ENCODE results near the gene KRT82. TPM values are rescaled to one million over a fixed set of nuclear protein-coding genes. Genes with fewer than 3 reads are reported as not detected.

The KRT82 gene
- total and polyA plus RNA-seq, 2 of the 8 experiments (the other 6 are each of a cell fraction or from before 2014, with no cell fraction given), result not detected

- no peak overlapping the region for H2BK15ac ChIP-seq (ENCODE audit: low read length)
- H3K9ac ChIP-seq (replicated peaks in 1 of 4; ENCODE audit: extremely low read depth in 1 of 4, low read depth in 3 of 4, low read length in 3 of 4), result no peak overlapping the region
- no peak overlapping the region for H2BK120ac ChIP-seq (replicated peaks; ENCODE audit: low read depth, low read length)
- no peaks in the 10 kb centered on the region for H4K20me1 ChIP-seq (replicated peaks in 1 of 2; ENCODE audit: control insufficient read depth in 1 of 2, insufficient read depth in 2 of 2, low read length in 2 of 2)
- no peak overlapping the region for H3K4ac ChIP-seq (replicated peaks; ENCODE audit: insufficient read length, low read depth, low read length)
- no peak overlapping the region for H2BK20ac ChIP-seq (ENCODE audit: low read length)
- H3K79me1 ChIP-seq (ENCODE audit: low read depth, low read length), result no peaks in the 10 kb centered on the region
- no peak overlapping the region for H3K56ac ChIP-seq (replicated peaks; ENCODE audit: insufficient read length, low read depth, low read length)
- H3K27me3 ChIP-seq (replicated peaks in 1 of 4; ENCODE audit: control insufficient read depth in 3 of 4, extremely low read depth in 1 of 4, insufficient read depth in 3 of 4, low read length in 3 of 4), result no peaks in the 10 kb centered on the region; a peak in 1 of 7 replicates
- peaks cover 0 to 5% (median under 1%) of the 10 kb centered on the region in 4 experiments; a peak in 1 of 7 replicates for H3K4me1 ChIP-seq (replicated peaks in 1 of 4; ENCODE audit: control insufficient read depth in 3 of 4, insufficient read depth in 4 of 4, low read length in 3 of 4)
- H3K4me2 ChIP-seq (ENCODE audit: insufficient read depth in 1 of 2, low read depth in 2 of 2, low read length in 2 of 2), result no peak overlapping the region
- no peak overlapping the region for H2AK5ac ChIP-seq (ENCODE audit: low read depth, low read length)
- peaks cover 3% of the 10 kb centered on the region; the same call in 1 of the 2 replicates for H3K23me2 ChIP-seq (ENCODE audit: low read depth, low read length)
- H3K9me3 ChIP-seq (ENCODE audit: insufficient read depth in 2 of 2, low read depth in 1 of 2, low read length in 1 of 2), result no peaks in the 10 kb centered on the region
- H3K23ac ChIP-seq (ENCODE audit: insufficient read length), result no peak overlapping the region
- no peak overlapping the region for H4K5ac ChIP-seq (ENCODE audit: insufficient read length, low read depth, low read length)
- no peaks in the 10 kb centered on the region for H3K79me2 ChIP-seq (ENCODE audit: control insufficient read depth in 1 of 2, insufficient read depth in 2 of 2, low read length in 2 of 2)
- H3K4me3 ChIP-seq (ENCODE audit: extremely low read depth in 1 of 4, insufficient read depth in 2 of 4, low read depth in 3 of 4, low read length in 4 of 4), result no peak overlapping the region
- no peak overlapping the region for H2AFZ ChIP-seq (ENCODE audit: low read length)
- H4K8ac ChIP-seq (ENCODE audit: extremely low read depth, insufficient read depth, low read length), result no peak overlapping the region
- CTCF ChIA-PET (ENCODE audit: partially characterized antibody), result interaction anchor here (0.5 to 3.1 kb wide), 20 partner anchors 11 to 771 kb away, joined by 3 to 15 read pairs (median 3); no protein-coding TSS in a partner anchor
- no peak overlapping the region for H3K14ac ChIP-seq (ENCODE audit: insufficient read length)
- no peak overlapping the region for H3K27ac ChIP-seq (ENCODE audit: low read depth, low read length)
- H2BK12ac ChIP-seq (ENCODE audit: low read depth, low read length), result no peak overlapping the region
- no peak overlapping the region for H3K18ac ChIP-seq (ENCODE audit: extremely low read depth, low read length)
- H3K36me3 ChIP-seq (ENCODE audit: control insufficient read depth in 2 of 4, insufficient read depth in 4 of 4, low read length in 3 of 4), result no peaks in the 10 kb centered on the region
- POLR2A ChIA-PET (ENCODE audit: partially characterized antibody), result no interaction called here
- WGBS, 2 experiments (ENCODE audit: extremely low coverage in 1 of 2, insufficient coverage in 1 of 2, insufficient read length in 1 of 2, insufficient replicate concordance in 2 of 2, low coverage in 1 of 2, low lambda C conversion rate in 2 of 2, missing lambda C conversion rate in 1 of 2), result 88% methylated on average over 4 of the region's 4 CpGs; no CpG with 5 or more reads in 1 of the 2 experiments
- H4K91ac ChIP-seq (replicated peaks; ENCODE audit: insufficient read length, low read length), result no peak overlapping the region
- DNase-seq (ENCODE audit: low read depth in 1 of 2, low spot score in 2 of 2) (no peak), FAIRE-seq (no peak)
- H2BK5ac ChIP-seq (ENCODE audit: low read depth, low read length), result no peak overlapping the region
- TF ChIP-seq GABPA (IDR thresholded peaks at IDR 0.05; ENCODE audit: borderline replicate concordance, insufficient read depth, low read length), result no peak
- no peak for TF ChIP-seq CTBP2 (IDR thresholded peaks at IDR 0.05; ENCODE audit: borderline replicate concordance, insufficient read depth, insufficient read length, low read length)
- TF ChIP-seq ATF3 (IDR thresholded peaks at IDR 0.05; ENCODE audit: insufficient read depth, low read depth, low read length), result no peak
- TF ChIP-seq CBX8 (IDR thresholded peaks at IDR 0.05; ENCODE audit: borderline replicate concordance, low read depth, low read length), result no peak
- TF ChIP-seq RAD21 (IDR thresholded peaks at IDR 0.05 in 1 of 2, conservative IDR thresholded peaks at IDR 0.05 in 1 of 2; ENCODE audit: low read depth in 2 of 2, low read length in 2 of 2), result no peak
- no peak for TF ChIP-seq SP1 (IDR thresholded peaks at IDR 0.05; ENCODE audit: low read depth, low read length)
- TF ChIP-seq TBP (IDR thresholded peaks at IDR 0.05; ENCODE audit: low read depth, low read length), result no peak
- no peak for TF ChIP-seq PHF8 (conservative IDR thresholded peaks at IDR 0.05; ENCODE audit: low read depth, low read length)
- no peak for TF ChIP-seq SIRT6 (IDR thresholded peaks at IDR 0.05; ENCODE audit: low read length)
- no peak for TF ChIP-seq RXRA (IDR thresholded peaks at IDR 0.05; ENCODE audit: insufficient read depth, low read depth, low read length)
- no peak for TF ChIP-seq JUN (IDR thresholded peaks at IDR 0.05; ENCODE audit: low read depth, low read length)
- TF ChIP-seq FOSL1 (IDR thresholded peaks at IDR 0.05; ENCODE audit: insufficient read depth, low read depth, low read length), result no peak
- TF ChIP-seq EZH2 (IDR thresholded peaks at IDR 0.05; ENCODE audit: low read depth, low read length, severe bottlenecking), result no peak
These were observed 4.2 kb downstream of the KRT82 start for GRCh38 chr12:52401926-52402325.
